RKO (cell line): ENCODE measurements around the gene CD300LG.
"Not testable (repeated sequence)": the region's sequence is repeated elsewhere in the genome, so short reads cannot be mapped to it uniquely, and the experiment has no call there.

Experiments used
- DNase-seq: peaks from one replicate; pipeline ENCODE4 v3.0.0-alpha.2; 2016; ENCODE audit warnings: low spot score

Gene CD300LG

DNA sequence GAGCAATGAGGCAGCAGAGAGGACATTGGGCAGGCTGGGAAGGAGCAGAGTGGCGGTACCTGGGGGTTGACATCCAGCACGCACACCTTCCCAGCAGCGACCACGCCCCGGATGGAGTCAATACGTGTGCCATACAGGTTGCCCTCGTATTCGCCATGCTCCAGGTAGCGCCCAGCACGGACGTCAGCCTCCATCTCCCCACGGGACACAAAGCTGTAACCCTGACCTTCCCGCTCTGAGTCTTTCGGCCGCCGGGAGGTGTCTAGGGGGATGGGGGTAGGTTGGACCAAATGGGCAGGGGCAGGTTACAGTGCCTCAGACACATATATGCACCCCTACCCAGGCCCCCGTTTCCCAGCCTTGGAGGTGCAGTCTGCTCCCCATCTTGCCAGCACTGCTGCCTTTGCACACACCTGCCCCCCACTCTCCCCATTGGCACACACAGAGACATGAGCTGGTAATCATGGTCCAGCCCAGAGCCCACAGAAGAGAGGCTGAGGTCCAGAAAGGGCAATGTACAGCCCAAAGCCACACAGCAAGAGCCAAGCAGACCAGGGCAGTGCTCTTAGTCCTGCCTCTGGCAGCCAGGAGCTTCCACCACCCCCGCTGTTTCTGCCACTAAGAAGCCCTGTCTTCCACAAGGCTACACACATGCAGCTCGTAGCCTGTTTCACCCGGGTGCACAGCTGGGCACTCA lies 32.9 kb downstream of the CD300LG start:
- DNase-seq, result no peak

DNA sequence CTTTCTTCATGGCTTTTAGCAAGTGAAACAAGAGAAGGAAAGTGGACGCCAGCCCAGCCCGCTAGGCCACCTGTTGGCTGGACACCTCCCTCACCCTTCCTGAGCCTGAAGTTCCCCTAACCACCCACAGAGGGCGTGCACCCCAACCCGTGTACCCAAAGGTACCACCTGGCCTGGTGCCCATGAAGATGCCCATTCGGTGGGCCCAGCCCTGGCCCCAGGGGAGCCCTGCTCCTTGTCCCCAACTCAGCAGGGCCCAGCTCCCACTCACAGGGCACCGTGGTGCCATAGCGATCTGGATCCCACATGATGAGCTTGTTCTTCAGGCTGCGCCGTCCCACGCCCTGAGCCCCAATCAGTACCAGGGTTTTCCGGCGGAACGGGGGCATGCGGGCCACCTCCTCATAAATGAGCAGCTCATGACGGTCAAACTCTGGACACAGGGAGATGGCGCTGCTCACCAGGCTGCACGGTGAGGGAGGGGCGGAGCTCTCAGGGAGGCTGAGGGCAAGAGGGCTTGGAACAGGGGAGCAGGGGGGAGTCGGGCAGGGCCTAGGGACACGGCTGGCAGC lies 33.5 kb downstream of the CD300LG start:
- peak; percentile 32 for DNase-seq

DNA sequence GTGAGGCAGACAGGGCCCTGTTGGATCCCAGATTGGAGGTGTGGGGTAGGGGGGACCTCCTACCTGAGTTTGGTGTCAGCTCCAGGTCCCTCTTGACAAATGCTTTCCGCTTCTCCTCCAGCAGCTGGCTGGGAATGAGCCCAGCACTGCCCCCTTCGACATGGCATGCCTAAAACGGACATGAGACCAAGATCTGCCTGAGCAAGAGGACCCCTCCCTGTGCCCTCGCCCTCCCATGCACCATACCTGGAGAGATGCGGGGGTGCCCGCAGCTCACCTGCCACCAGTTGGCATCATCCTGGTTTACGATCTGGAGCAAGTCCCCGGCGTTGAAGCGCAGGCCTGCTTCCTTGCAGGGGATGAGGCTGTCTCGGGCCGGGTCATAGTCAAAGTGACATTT lies 34.2 kb downstream of the CD300LG start:
- no peak for DNase-seq

DNA sequence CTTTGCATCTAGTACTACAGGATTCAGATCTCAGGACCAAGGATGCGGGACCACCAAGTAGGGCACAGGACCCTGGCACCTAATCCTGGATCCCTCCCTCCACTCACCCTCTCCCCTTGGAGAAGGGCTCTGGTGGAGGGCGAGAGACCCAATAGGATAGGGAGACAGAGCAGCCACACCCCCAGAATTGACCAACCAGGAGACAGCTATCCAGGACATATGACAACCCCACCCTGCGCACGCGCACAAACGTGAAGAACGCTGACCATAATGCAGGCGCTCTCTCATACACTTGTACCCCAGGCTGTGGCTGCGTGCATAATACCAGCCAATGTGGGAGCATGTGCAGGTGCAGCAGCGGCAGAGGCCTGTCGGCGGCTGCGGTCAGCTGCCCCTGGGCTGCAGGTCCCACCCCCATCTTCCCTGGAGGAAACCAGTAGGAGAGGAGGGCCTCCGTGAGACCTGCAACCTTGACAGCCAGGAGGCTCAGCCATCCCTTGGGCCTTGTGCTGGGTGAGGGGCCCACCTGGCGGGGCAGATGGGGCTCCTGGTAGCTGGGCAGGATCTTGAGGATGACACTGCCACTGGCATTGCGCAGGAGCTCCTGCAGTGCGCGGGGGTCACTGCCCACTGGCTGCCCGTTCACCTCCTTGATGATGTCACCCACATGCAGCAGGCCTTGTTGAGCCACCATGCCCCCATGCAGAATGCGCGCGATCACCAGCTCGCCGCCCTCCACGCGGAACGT lies 35.0 kb downstream of the CD300LG start:
- DNase-seq, result no peak

DNA sequence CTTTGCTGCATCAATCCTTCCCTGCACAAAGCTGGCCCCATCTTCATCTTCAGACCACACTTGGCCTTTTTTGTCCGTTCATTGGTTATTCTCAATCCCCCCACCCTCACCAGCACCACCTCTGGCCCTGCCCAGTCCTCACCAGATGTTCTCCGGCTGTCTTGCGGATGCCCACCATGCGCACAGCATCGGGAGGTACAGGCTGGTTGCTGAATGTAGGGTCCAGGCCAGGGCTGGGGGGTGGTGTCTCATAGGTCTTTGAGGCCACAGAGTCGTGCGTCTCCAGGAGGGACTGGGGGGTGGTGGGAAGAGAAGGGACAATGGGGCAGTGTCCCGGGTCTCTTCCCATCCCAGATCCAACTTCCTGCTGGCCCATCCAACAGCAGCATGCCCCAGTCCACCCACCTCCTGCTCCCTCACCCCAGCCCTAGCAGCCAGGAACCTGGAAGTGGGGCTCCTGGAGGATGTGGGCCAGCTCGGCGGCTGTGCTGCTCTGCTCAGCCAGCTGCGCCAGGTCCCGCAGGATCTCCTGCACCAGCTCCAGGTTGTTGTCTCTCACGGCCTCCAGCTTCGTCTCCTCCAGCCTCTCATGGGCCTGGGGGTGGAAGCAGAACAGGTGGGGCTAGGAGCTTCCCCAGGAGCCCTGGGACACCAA lies 35.9 kb downstream of the CD300LG start:
- no peak for DNase-seq

DNA sequence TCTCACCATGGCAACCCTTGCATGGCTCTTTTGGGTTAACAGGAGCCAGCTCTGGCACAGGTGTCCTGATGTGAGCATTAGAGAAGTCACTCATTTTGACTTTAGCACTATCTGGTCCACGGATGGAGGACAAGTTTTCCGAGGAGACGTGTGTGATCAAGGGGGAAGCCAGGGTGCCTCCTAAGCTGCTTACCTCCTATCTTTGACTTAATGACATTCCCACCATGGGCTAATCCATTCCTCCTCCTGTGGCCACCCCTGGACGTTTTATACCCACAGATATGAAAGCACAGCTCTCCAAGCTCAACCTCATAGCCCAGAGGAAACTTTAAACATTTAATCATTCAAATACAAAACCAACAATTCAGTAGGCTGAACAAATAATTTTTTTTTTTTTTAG lies 41.6 kb downstream of the CD300LG start:
- no peak for DNase-seq

DNA sequence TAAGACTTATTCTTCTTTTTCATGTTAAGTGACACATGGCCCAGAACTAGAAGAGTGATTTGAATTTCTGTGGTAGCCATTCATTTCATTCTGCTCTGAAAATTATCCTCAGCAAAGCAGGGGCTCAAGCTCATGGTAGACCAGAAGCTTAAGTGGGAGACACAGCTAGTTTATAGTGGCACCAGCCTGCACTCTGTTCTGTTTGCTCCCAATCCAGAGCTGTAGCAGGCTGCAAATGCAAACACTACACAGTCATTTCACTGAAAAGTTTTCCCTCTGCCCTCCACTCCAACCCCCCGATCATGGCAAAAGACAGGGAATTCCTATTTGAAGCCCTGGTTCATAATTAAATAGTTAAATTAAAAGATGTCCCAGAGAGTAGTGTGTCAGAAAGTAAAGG lies 43.3 kb downstream of the CD300LG start:
- no peak for DNase-seq

DNA sequence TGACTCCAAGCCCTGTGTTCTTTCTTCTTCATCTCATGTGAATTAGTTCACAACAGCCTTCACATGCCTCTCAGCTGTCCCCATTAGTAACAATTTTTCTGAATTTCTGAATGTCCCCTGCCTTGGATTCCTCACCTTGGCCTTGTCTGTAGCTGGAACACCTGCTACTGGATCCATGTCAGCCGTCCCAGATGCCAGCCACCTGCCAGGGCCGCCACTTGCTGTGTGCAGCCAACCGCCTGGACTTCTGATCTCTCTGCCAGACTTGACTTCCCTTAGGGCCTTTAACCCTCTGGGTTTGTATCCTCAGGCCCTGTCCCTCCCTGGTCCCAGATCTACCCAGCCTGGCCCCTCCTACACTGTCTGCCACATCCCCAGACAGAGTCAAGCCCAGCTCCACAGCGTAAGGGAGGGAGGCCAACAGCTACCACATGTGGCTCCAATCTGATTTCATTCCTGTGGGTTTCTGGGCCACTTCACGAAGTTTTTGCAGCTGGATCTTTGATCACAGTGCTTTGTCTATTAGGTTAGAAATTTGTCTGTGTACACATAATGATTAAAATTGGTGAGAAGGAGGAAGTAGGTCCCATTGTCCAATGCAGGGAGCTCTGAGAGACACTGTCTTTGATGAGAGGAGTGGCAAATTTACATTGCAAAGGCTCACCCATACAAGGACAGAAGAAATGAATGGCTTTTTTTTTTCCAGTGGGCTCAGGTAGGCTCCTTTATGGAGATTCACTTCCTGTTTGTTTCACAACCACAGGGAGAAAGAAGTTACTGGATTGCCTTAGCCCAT lies 45.1 kb downstream of the CD300LG start:
- DNase-seq, result no peak

DNA sequence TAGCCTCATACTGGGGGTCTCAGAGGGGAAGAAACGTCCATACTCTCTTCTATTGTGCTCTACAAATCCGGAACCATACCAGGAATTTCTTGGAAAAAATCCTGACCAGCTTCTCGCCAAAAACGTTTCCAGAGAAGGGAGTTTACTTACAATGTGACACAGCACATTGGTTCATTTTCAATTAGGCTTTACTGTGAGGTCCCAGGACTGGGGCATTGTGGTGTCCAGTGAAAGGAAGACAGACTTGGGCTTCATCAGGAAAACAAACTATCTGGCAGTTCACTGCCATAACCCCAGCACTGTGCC lies 45.6 kb downstream of the CD300LG start:
- no peak for DNase-seq

DNA sequence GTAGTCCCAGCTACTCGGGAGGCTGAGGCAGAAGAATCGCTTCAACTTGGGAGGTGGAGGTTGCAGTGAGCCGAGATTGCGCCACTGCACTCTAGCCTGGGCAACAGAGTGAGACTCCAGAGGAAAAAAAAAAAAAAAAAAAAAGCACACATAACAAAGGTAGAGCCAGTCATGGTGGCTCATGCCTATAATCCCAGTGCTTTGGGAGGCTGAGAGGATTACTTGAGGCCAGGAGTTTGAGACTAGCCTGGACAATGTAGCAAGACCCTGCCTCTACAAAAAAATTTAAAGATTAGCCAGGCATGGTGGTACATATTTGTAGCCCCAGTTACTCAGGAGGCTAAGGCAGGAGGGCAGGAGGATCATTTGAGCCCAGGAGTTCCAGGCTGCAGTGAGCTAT lies 47.5 kb downstream of the CD300LG start:
- not testable (repeated sequence) for DNase-seq

DNA sequence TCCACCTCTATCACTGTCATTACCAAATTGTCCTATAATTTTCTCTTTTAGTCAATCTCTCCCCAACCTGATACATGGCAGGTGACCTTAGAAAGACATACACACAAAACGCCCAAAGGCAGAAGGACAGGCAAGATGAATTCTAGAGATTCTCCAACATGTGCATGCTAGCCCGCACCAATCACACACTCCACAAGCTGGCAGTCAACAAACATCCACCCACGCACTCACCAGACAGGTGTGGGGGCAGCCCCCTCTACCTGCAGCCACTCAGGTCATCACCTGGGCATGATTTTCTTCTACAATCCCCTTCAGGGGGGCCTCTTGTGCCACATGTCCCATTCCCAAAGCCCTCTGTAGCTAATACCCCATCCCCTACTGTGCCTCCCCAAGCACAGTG lies 50.9 kb downstream of the CD300LG start:
- DNase-seq, result no peak

DNA sequence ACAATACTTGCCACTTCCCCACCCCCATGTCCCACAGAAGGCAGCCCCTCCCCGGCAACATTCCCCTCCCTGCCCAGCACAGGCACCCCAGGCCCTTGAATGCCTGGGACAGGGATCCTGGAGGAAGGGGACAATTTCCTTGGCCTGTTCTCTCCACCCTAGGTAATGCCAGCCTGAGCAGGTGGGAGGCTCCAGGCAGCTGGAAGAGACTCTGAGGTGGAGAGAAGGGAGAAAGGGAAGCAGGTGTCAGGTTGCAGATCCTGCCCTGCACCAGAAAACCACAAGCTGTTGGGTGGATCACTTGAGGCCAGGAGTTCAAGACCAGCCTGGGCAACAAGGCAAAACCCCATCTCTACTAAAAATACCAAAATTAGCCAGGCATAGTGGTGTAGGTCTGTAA lies 51.5 kb downstream of the CD300LG start:
- DNase-seq, result no peak

DNA sequence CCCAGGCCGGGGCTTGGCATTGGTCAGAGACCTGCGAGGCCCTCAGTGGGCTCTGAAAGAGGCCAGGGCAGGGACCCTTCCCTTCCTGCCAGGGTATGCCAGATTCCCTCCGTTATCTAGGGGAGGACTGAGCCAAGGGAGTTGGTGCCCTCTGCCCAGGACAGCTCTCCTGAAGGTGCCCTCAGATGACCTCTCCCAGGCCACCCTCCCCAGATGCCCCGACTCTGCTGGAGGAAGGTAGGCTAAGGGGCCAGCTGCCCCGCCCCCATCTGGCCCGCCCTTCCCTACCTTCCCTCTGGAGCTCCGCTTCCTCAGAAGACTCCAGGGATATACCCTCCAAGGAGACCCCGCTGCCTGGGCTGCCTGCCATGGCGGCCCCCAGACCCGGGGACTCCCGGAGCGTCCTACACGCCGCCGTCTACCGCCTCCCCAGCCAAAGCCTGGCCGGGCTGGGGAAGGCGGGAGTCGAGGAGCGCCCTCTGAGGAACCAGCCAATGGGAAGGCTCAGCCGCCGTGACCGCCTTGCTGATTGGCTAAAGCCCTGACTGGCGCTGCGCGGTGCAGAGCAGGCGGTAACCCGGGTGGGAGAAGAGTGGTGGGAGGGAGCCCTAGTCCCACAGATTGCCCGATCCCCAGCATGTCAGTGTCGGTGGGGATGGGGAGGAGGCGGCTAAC lies 53.3 kb downstream of the CD300LG start:
- peak; percentile 76 for DNase-seq

DNA sequence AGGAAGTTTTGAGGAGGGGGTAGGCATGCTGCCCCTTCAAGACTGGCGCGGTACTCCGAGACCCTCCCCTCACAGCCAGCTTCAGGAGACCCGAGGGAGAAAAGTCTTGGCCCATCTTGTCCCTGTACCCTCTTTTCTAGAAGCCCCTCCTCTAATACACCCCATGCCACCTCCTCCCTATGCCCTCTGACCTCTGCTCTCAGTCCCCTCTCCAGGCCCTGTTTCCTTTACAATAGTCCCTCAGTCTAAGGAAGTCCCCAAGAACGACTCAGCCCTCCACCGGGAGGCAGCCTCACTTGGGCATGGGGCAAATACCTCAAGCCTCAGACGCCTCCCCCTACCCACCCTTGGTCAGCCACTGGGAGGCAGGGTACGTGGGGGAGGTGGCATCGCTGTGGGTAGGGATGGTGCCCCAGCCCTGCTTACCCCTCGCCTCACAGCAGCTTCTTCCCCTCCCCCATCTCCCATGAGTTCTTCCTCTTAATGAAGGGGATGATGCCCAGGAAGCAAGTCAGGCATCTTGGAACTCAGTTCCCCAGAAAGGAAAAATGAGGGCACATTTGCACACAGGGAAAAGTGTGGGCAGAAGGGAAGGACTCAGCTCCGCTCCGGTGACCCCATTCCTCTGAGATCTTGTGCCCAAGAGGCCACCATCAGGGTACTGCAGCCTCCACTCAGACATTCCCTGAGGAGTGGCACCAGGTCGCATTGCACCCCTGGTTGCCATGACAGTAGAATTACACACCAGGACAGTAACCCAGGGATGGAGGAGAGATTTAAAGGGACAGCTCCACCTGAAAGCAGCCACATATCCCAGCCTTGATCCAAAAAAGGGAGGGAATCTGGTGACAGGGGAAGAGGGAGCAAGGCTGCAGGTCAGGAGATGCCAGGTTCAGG lies 54.1 kb downstream of the CD300LG start:
- DNase-seq, result peak; percentile 20

DNA sequence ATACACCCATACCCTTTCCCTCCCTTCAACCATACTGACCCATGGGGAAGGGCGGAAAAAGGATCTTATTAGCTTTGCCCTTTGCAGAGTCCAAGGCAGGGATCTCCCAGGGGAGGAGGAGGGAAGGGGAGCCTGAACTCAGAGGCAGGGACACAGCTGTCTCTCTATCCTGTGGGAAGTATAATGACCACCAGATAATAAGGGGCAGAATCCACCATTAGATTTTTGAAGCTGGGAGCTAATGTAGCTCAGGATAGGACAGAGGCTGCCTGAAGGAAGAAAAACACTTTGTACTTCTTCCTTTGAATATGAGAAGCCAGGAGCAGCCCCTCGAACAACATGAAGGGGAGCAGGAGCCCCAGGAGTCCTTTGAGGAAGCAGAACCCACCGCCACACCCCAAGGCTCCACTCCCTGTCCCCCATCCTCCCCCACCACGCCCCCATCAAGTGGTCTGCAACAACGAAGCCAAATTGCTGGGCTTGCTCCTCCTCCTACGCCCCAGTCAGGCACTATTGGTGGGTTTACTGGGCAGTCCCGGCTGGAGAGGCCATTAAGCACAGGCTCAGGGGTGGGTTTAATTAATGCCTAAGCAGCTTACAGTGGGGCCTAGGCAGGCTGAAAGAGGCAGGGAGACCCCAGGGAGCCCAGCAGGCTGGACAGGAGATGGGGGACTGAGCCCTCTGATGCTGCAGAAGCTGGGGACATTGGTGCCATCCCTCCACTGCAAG lies 55.0 kb downstream of the CD300LG start:
- DNase-seq, result no peak

DNA sequence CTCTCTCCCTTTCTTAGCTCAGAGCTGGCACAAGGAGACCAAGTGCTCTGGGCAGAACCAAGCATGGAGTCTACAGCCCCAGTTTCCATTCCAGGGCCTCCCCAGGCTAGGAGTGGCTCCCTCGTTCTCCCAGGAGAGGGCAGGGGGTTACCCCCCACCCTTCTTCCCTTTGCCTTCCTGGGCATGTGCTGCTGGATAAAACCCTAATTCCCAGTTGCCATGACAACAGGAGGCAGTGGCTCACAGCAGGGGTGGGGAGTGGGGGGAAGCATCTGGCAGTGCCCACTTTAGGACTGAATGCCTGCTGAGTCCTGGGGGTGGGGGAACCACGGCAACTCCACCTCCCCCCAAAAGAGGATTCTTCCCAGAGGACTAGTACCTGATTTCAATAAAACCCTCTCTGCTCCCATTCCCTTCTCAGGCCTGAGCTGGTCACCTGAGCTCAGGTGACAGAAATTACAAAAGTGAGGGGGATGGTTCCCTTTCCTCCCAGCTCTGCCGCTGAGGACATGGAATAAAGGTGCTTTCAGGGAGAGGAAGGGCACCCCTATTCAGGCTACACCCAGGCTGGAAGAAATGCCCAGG lies 58.5 kb downstream of the CD300LG start:
- DNase-seq, result no peak

DNA sequence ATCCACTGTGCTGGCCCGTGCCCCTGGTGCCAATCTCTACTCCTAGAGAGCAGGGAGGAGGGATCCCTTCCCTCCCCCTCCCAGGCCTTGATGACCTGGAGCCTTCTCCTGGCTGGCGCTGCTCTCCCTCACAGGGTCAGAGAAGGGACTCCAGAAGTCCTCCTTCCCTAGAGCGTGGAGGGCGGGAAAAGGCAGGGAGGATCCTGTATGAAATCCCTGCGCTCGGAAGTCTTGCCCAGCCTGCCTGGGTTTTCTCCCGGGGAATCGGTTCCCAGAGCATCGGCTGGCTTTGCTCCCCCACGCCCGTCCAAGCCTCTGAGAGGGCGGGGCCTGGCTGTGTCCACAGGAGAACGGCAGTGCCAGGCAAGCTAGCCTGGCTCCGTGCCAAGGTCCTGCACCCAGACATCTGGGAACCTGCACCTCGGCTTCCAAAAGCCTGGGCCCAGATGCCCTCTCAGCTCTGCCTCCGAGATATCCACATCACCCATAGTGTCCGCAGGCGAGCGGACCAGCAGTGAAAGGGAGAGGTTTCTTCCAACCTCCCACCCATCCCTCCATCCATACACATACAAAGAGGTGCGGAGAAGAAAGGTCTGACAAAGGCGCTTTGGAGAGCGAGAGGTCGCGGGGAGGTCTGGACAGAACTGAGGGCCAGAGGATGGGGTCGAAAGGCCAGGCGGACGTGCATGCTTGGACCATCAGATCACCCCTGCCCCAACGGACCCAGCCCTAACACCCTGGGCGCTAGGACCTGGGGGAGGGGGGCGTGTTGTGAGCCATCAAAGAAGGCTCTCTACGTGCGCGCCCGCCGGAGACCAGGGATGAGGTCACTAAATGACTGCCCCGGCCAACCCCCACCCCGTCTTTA lies 59.2 kb downstream of the CD300LG start:
- DNase-seq, result peak; percentile 67

DNA sequence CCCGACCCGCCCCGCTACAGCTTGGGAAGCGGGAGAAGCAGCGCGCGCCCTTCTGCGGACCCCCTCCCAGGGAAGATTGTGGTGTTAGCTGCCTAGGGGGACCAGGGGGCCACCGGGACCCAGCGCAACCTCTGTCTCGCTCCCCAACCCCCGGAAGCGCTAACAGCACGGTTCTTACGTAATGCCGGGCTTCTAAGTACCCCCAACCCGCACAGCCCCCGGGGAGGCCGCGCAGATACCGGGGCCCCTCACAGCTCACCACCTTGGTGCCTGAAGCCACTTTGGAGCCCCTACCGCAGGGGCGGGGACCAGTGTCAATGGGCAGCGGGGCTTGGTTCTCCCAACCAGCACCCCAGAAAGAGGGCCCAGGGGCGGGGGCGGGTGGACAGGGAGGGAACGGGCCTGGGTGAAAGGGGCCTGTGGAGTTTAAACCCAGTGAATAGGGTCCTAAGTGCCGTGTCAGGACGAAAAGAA lies 60.0 kb downstream of the CD300LG start:
- no peak for DNase-seq
